ENCODE results near the gene NLRP1. TPM values are rescaled to one million over a fixed set of nuclear protein-coding genes. Genes with fewer than 3 reads are reported as not detected.
A peak's percentile ranks its signal among the peaks of the same experiment; 100 is the strongest.

NLRP1 gene
- polyA plus RNA-seq, 1 experiment, result 73.2 TPM

GRCh38 chr17:5585836-5586521 is 1.7 kb upstream of the NLRP1 start:
- no peaks in the 10 kb centered on the region; the same call in 1 of the 2 replicates for H3K9me3 ChIP-seq (ENCODE audit: control insufficient read depth, insufficient read depth, low read length)
- H3K27ac ChIP-seq (ENCODE audit: low read depth, low read length), result peak overlapping the region; percentile 61
- TF ChIP-seq CTCF (IDR thresholded peaks at IDR 0.05; ENCODE audit: low read depth, low read length), result no peak
- ChIA-PET POLR2A (no interaction called here), CTCF (interaction anchor here (0.7 to 1.3 kb wide), 6 partner anchors 117 to 1257 kb away, joined by 3 to 7 read pairs (median 5); partner anchors contain the start of gene AIPL1)
- no peak for DNase-seq (ENCODE audit: low read depth, low spot score)
- no peak overlapping the region for H3K4me3 ChIP-seq (ENCODE audit: low read depth, low read length)
- no peaks in the 10 kb centered on the region for H3K27me3 ChIP-seq (ENCODE audit: control insufficient read depth, insufficient read depth, low read length)

GRCh38 chr17:5585287-5585794 is 1.0 kb upstream of the NLRP1 start:
- ChIA-PET CTCF (interaction anchor here (0.9 to 1.7 kb wide), 6 partner anchors 122 to 1258 kb away, joined by 3 to 10 read pairs (median 5); partner anchors contain the start of gene AIPL1), POLR2A (interaction anchor here (0.7 to 1.6 kb wide), 4 partner anchors 70 to 1081 kb away, joined by 3 to 8 read pairs (median 3); partner anchors contain the start of genes DERL2 and MIS12)
- Histone ChIP-seq H3K9me3 (ENCODE audit: control insufficient read depth, insufficient read depth, low read length) (no peaks in the 10 kb centered on the region; the same call in 1 of the 2 replicates), H3K4me3 (ENCODE audit: low read depth, low read length) (no peak overlapping the region), H3K27me3 (ENCODE audit: control insufficient read depth, insufficient read depth, low read length) (no peaks in the 10 kb centered on the region), H3K27ac (ENCODE audit: low read depth, low read length) (peak overlapping the region; percentile 91)
- no peak for TF ChIP-seq CTCF (IDR thresholded peaks at IDR 0.05; ENCODE audit: low read depth, low read length)
- no peak for DNase-seq (ENCODE audit: low read depth, low spot score)

- H3K27ac ChIP-seq (ENCODE audit: low read depth, low read length), result peak overlapping the region; percentile 91
- POLR2A ChIA-PET, result interaction anchor here (0.6 to 1.6 kb wide), 4 partner anchors 68 to 860 kb away, joined by 3 to 8 read pairs (median 4); partner anchors contain the start of genes DERL2 and MIS12
- CTCF ChIA-PET, result interaction anchor here (1.1 to 1.7 kb wide), 3 partner anchors 84 to 852 kb away, joined by 4 to 10 read pairs (median 4); no protein-coding TSS in a partner anchor
- no peaks in the 10 kb centered on the region; the same call in 1 of the 2 replicates for H3K9me3 ChIP-seq (ENCODE audit: control insufficient read depth, insufficient read depth, low read length)
- 0 out of 2 replicates have a peak, but pooled peaks have one; percentile 14 for TF ChIP-seq CTCF (IDR thresholded peaks at IDR 0.05; ENCODE audit: low read depth, low read length)
- H3K4me3 ChIP-seq (ENCODE audit: low read depth, low read length), result peak overlapping the region; percentile 75
- no peaks in the 10 kb centered on the region for H3K27me3 ChIP-seq (ENCODE audit: control insufficient read depth, insufficient read depth, low read length)
- no peak for DNase-seq (ENCODE audit: low read depth, low spot score)
Measured at GRCh38 chr17:5583426-5584382, 605 bp downstream of the NLRP1 start.

GRCh38 chr17:5582209-5583185 is 1.8 kb downstream of the NLRP1 start:
- Histone ChIP-seq H3K27ac (ENCODE audit: low read depth, low read length) (no peak overlapping the region), H3K27me3 (ENCODE audit: control insufficient read depth, insufficient read depth, low read length) (no peaks in the 10 kb centered on the region), H3K4me3 (ENCODE audit: low read depth, low read length) (peak overlapping the region; percentile 20; the same call in 1 of the 2 replicates), H3K9me3 (ENCODE audit: control insufficient read depth, insufficient read depth, low read length) (no peaks in the 10 kb centered on the region; the same call in 1 of the 2 replicates)
- ChIA-PET CTCF (interaction anchor here (0.5 kb wide), 1 partner anchor 854 kb away, joined by 4 read pairs; no protein-coding TSS in a partner anchor), POLR2A (no interaction called here)
- no peak for DNase-seq (ENCODE audit: low read depth, low spot score)
- TF ChIP-seq CTCF (IDR thresholded peaks at IDR 0.05; ENCODE audit: low read depth, low read length), result no peak

Data from AG04450 (cell line).